Amniotic epithelial cell (primary cell): Measurements from ENCODE around the gene U2AF2.
A peak's percentile ranks its signal among the peaks of the same experiment; 100 is the strongest.

Experiments
- DNase-seq: peaks from one replicate; pipeline ENCODE4 v3.0.0-alpha.2; 2010; ENCODE audit warnings: low read depth

U2AF2 gene

DNA sequence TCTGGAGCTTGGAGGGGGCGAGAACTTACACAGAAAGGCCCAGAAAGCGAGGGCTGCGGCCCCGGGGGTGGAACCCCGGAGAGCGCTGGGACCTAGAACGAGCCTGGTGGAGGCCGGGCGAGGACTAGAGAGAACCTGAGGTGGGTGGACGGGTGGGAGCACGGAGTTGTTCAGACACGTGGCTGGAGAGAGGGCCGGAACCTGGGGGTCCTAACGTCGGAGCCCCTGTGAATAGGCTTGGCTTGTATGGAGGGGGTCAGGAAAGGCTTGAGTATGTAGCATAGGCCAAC, 11.0 kb upstream of the U2AF2 start:
- no peak for DNase-seq

DNA sequence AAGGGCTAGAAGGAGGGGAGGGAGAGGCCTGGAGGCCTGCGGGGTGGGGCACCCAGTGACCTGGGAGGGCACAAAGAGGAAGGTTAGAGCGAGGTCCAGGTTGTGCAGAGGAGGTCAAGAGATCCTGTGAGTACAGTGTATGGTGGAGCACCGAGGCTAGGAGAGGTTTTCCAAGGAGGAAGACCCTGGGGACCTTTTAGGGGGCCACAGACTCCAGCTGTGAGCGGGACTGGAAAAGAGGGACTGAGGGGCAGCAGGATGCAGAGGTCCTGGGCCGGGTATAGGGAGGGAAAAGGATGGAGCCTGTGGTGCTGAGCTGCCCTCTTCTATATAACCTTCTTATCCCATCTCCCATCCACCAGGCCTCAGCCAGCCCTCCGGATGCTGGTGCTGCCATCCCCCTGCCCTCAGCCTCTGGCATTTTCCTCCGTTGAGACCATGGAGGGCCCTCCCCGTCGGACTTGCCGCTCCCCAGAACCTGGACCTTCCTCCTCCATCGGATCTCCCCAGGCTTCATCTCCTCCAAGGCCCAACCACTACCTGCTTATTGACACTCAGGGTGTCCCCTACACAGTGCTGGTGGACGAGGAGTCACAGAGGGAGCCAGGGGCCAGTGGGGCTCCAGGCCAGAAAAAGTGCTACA, 10.5 kb upstream of the U2AF2 start:
- DNase-seq: no peak

DNA sequence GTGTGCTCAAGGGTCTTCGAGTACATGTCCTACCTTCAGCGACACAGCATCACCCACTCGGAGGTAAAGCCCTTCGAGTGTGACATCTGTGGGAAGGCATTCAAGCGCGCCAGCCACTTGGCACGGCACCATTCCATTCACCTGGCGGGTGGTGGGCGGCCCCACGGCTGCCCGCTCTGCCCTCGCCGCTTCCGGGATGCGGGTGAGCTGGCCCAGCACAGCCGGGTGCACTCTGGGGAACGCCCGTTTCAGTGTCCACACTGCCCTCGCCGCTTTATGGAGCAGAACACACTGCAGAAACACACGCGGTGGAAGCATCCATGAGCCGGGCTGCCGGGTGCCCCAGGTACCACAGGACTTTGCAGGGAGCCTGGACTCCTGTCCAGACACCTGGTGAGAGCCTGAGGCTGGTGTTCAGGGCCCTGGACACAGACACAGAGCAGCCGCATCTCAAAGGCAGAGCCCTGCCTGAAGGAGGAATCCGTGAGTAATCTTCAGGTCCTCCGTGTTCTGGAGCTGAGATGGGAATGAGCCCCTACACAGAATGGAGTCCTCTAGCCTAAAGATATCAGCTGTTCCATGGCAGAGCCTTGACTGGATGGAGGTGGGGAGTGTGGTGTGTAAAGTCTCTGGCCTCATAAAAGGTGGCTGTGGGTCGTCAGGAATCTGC, 9.9 kb upstream of the U2AF2 start:
- DNase-seq: no peak

DNA sequence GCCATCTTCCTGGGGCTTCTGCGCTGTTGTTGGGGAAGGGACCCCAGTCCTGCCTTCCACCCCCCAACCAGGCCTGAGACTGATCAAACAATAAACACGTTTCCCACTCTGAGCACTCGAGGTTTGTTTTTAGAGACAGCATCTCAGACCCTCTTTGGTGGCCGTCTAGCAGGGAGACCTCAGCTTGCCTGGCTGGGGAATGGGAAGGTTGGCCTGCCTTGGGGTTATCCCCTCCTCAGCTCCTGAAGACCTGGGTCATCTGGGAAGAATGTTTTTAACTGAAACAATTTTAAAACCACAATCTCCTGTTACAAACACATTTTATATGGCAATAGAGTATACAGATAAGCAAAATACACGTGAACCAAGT, 9.3 kb upstream of the U2AF2 start:
- DNase-seq: no peak

DNA sequence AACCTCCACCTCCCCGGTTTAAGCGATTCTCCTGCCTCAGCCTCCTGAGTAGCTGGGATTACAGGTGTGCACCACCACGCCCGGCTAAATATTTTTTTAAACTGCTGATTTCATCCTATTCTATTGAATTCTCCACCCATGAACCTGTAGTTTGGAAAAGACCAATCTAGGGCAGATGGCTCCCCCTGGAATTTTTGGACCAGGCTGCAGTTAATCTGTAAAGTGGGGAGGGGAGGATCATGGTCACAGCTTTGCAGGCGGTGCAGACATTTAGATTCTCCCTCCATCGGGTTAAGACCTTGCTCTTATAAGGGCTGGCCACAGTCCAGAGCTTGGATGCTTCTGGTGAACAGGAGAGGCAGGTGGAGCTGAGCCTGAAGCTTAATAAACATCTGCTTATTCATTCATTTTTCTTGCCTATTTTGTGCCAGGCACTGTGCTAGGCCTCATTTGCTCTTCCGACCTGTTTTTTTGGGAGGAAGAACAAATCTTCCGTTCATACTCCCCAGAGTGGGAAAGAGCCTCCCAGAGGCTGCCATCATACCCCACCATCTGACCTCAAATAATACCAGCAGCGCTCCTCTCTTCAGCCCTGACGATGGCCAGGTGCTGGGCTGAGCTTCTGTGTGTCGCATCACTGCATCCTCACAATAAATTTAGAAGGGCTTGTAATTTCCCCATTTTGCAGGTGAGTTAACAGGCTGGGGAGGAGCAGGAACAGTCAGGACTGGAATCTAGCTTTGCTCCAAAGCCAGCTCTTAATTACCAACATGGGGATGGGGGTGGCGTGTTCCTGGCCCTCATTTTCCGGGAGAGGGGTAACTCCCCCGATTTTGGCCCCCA, 7.7 kb upstream of the U2AF2 start:
- no peak for DNase-seq

DNA sequence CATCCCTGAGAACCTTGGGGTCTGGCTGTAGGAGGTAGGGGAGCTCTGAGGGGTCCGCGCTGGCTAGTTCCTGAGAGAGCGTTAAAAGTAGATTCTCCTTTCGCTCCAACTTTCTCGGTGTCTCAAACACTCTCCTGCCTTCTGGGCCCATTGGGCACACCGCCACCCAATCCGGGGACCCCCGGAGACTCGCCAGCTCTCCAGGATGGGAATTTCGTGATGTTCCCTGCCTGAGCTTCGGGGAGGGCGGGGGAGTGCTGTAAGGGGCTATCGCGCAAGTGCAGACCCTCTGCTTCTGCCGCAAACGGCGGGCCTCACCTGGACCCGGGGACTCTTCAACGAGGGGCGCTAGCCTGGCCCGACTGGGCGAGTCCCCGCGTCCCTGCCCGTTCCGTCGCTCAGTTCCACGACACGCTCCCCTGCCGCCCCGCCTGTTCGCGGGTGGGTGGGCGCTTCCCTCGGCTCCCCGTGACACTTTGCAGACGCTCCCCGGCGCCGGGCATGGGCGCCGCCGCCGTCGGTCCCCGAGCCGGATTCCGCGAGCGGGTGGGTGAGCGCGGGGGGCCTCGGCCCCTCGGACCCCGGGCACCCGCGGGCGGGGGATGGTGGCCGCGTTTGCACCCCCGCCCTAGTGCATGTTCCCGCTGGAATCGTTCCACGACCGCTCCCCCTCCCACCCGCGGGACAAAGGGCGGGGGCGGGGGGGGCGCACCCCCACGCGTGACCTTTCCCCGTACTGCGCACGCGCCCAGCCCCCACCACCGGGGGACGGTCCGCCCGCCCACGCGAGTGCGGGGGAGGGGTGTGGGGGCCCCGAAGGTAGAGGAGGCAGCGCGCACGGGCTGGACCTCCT, 6.9 kb upstream of the U2AF2 start, which contains the start of gene CCDC106:
CCDC106 (plus strand) TSS at position 481 of the 853 bp plus-strand sequence. CDS start 835 bp downstream, outside the sequence.
- DNase-seq: peak; percentile 79

DNA sequence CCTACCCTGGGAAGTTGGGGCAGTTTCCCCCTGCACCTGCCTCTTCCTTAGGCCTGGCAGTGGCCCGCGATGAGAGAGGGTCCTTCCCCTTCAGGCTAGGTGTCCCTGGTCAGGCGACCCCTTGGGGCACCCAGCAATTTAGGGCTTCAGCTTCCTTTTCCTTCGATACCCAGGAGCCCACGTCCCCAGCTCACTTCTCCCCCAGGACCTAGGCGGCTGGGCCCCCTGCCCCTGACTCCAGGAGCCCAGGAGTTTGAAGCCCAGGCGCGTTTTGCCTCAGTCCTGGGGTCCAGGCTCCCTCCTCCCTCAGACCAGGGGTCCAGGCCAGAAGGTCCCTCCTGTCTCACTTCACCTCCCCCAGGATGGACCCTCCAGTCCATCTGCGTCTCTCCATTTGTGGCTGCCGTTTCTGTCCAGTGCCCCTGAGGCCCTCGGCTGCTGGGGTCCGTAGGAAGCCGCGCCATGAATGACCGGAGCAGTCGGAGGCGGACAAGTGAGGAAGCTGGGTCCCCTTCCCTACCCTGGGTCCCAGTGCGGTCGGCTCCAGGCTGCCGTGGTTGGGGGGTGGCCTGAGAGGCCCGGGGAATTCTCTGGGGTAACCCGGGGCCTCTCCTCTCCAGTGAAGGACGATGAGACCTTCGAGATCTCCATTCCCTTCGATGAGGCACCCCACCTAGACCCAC, 6.1 kb upstream of the U2AF2 start:
- no peak for DNase-seq

DNA sequence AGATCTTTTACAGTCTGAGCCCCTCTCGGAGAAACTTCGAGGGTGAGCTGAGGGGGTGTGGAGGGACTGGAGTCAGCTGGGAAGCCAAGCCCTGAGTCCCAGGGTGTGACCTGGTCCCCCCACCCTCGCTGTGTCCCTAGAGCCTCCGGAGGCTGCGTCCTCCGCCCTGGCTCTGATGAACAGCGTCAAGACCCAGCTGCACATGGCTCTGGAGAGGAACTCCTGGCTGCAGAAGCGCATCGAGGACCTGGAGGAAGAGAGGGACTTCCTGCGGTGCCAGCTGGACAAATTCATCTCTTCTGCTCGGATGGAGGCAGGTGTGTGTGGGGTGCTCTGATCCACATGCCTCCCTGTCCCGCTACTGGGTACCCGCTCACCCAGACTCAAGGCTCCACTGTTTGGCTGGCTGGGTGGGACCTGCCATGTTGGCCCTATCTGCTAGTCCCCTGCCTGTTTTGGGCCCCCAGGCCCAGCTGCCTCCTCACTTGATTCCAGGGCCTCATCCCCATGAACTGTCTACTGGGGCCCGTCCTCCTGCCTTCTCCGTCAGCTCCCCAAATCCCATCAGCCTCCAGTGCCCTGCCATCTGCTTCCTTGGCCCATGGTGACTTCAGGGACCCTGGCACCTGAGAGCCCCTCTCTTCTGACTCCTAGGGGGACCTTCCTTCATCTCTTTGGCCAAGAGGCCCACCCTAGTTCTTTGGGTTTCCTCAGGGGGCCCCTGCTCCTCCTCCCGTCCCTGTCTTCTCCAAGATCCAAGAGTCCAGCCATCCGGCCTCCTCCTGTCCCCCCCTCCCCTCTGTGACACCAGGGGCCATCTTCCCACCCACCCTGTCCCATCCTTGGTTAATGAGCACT, 5.3 kb upstream of the U2AF2 start:
- no peak for DNase-seq

DNA sequence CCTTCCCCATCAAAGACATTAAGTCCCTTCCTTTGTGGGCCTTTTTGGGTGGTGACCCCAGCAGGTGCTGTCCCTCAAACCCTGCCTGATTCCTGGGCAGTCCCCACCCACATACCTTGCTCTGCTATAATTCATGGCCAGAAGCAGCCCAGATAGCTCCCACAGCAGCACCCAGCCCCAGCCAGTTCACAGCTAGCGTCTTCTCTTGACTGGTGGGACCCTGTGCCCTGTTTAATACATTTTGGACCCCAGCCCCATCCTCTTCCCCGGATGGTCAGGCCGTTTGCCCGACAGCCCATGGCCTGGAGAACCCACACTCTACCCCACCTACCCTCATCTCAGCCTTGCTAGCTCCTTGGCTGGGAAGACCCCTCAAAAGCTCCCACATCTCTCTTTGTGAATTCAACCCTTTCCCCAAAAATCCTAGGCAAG, 4.7 kb upstream of the U2AF2 start:
- no peak for DNase-seq

DNA sequence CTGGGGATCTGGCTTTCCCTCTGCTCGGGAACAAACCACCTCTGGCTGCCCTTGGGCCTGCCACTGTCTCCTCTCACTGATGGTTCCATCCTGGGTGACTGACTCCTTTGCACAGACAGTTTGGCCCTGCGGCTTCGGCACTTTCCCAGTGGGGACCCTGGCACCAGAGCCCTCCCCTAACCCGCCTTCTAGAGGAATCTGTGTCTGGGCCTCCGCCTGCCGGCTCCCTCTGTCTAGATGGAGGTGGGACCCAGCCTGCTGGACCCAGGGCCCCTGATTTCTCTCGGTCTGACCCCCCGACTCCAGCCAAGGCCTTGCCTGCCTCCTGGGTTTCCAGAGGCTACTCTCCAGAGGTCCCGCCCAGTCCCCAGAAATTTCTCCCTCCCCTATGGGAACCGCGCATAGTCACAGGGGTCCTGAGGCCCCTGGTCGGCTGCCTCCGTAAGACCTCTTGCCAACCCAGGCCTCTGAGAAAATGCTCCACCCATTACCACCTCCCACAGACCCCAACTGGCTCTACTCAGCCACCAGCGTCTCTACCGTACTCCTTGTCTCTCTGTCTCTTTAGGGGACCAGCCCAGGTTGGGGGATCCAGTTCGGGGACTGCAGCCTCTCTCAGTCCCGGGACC, 4.1 kb upstream of the U2AF2 start:
- DNase-seq: no peak

DNA sequence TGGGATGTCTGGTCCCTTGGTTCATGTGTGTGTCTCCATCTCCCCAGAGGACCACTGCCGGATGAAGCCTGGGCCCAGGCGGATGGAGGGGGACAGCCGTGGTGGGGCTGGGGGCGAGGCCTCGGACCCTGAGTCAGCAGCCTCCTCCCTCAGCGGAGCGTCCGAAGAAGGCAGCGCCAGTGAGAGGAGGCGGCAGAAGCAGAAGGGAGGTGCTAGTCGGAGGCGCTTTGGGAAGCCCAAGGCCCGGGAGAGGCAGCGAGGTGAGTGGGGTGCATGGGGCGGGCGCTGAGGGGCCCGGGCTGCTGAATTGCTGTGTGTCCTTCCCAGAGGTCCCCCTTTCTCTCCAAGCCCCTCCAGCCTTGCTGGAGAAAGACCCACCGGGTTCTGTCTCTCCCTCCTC, 3.6 kb upstream of the U2AF2 start:
- no peak for DNase-seq

DNA sequence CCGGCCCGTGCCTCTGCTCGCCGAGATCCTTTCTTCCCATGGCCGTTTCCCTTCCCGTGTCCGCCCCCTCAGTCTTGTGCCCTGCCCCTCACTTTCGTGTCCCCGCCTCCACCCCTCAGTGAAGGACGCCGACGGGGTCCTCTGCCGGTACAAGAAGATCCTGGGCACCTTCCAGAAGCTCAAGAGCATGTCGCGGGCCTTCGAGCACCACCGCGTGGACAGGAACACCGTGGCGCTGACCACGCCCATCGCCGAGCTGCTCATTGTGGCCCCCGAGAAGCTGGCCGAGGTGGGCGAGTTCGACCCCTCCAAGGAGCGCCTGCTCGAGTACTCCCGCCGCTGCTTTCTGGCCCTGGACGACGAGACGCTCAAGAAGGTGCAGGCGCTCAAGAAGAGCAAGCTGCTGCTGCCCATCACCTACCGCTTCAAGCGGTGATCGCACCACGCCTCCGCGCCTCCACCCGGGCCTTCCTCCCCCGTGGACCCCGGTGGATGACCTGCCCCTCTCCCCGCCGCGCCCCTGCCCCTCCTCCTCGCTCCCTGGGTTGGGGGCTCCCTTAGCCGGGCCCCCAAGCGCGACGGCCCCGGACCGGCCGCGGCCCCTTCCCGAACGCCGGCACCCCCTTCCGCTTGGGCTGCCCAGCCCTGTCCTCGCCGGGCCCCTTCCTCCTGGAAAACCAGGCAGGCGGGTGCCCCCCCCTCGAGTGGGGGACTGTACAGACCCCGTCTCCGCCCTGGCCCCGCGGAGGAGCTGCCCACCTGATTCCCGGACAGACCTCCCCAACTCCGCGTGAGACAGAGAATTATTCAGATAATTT, 2.3 kb upstream of the U2AF2 start:
- no peak for DNase-seq

DNA sequence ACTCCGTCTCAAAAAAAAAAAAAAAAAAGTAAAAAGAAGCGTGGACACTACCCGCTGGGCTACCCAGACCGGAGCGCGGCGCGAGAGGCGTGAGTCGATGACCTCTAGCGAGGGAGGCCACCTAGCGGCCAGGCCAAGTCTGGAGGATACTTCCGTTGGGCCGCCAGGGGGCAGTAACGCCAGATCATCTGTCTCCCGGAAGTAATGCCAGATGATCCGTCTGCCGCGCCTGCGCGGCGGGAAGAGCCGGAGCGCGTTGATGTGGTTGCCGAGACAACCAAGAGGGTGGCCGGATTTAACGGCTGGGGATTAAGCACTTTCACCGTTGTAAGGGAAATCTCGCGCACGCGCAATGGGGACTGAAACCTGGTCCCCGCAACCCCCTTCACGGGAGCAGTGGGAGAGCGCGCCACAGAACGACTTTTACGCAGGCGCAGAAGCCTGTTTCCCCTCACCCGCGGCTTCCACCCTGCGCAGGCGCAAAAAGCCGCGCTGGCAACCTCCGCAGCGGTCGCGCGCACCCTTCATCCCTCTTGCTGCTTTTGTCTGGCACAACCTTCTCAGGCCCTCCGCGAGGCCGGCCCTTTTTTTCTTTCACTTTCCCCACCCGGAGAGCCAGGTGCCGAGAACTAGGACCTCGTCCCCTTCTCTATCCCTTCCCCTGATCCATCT, 1.0 kb upstream of the U2AF2 start:
- DNase-seq: peak; percentile 97

DNA sequence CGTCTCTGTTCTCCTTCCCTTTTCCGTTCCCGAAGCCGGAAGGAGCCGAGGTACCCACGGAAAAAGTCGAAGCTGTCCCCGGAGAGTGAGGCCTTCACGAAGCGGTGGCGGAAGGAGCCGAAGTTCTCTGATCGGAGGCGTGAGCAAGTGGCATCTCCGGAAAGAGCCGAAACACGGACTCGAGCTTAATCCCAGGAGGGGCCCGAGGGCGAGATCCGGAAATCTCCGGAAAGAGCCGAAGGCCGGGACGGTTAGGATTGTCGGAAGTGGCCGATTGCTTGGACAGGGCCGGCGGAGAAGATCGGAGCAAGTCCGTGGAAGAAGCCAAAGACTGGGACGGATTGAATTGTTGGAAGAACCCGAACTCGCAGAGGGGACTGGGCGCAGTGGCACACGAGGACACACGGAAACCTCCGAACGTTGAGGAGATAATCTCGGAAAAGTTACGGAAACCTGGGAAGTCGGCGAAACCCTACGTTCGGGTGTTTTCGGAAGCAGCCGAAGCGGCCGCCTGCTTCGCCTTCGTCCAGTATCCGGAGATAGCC, 440 bp upstream of the U2AF2 start:
- DNase-seq: peak; percentile 99

DNA sequence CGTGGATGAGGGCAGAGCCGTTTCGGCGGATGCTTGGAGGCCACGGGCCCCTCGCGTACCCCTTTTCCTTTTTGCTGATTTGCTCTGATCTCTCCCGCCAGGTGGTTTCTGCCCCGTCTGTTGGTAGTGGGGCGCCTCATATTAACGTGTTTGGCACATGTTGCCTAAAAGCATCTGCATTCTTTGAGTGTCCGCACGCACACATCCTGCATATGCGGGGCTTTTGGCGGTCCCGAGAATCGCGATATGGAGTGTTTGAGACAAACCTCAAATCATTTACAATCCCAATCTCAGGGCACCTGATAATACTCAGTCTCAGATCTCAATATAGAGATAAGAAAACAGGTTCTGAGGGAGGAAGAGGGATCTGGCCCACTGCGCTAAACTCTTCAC, 809 bp downstream of the U2AF2 start:
- DNase-seq: no peak

DNA sequence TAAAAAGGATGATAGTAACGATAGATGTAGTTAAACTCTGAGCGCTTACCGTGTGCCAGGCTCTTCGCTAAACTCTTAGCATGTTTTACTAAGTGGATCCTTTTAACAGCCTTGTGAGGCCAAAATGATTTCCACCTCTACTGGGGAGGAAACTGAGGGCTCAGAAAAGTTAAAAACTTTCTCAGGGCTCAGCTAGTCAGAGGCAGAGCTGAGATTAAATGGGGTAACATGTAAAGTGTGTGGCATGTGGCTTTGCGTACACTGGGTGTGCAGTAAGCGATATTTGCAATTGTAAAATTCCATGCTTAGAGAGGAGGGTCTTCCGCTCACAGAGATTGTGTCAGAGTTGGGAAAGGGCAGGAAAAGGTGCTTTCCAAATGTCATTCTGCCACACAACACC, 1.7 kb downstream of the U2AF2 start:
- no peak for DNase-seq

DNA sequence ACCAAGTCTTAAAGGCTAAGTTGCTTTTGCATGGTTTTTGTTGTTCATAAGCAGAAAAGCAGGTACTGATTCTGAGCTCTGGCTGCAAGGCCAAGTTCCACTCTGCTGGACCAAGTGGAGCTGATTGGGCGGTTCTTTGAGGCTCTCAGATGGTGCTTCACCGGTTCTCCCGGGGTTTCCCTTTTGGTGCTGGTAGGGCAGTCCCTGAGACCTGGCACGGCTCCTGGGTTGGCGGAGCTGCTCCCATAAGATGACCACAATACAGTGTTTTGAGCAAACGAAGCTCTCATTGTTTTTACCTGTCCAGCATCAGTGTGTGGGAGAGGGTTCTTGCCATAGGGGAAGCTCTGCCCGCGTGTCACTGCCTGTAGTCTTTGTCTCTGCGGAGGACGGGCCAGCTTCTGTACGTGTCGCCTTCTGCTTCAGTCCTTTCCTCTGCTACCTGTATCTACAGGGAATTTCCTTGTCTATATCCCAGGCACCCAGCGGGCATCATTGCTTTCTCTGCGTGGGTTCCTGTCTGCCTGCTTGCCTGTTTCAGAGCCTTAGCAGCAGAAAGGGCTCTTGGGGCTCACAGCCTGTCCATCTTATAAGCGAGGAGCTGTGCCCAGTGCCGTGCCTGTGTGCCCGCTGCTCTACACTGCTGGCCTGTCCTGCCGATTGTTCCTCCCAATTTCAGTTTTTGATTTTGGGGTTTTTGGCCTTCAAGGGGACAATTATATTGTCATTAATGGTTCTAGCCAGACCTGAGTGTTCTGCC, 2.3 kb downstream of the U2AF2 start:
- DNase-seq: no peak
